ENCODE results near the gene VPS11.

DNA sequence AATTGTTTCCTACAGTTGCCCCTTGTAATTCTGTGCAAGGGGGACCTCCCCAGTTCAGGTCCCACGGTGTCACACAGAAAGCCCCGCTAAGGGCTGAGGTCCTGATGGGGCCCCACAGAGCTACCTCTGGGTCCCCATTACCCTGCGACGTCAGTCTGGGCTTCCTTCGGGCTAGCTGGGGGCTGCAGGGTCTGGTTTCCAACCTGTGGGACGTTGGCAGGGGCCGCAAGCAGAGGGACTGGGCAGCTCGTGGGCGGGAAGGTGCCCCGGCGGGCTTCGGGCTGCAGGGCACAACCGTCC lies 37.6 kb upstream of the VPS11 start:
- TF ChIP-seq, protein P1, sequence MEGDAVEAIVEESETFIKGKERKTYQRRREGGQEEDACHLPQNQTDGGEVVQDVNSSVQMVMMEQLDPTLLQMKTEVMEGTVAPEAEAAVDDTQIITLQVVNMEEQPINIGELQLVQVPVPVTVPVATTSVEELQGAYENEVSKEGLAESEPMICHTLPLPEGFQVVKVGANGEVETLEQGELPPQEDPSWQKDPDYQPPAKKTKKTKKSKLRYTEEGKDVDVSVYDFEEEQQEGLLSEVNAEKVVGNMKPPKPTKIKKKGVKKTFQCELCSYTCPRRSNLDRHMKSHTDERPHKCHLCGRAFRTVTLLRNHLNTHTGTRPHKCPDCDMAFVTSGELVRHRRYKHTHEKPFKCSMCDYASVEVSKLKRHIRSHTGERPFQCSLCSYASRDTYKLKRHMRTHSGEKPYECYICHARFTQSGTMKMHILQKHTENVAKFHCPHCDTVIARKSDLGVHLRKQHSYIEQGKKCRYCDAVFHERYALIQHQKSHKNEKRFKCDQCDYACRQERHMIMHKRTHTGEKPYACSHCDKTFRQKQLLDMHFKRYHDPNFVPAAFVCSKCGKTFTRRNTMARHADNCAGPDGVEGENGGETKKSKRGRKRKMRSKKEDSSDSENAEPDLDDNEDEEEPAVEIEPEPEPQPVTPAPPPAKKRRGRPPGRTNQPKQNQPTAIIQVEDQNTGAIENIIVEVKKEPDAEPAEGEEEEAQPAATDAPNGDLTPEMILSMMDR (IDR thresholded peaks at IDR 0.05; ENCODE audit: low read depth, low read length): no peak
- TF ChIP-seq EZH2phosphoT487 (IDR thresholded peaks at IDR 0.05; ENCODE audit: low read depth): no peak

Data from OCI-LY3 (cell line).